Gastroesophageal sphincter (tissue), 4 donors: Measurements from ENCODE around the gene EFNB3. TPM values are rescaled to one million over a fixed set of nuclear protein-coding genes. Genes with fewer than 3 reads are reported as not detected.

Source experiments
- ATAC-seq: fragments of 150-250 bp; one replicate; pipeline ENCODE4 v1.9.1; 2016; ENCODE audit warnings: mild to moderate bottlenecking, moderate library complexity
- H3K27ac ChIP-seq, 4 donors: fragments of 200-600 bp; sonication (generic) in 3 of 4; 1 replicate in 3 of 4; 2 replicates in 1 of 4; pipeline ENCODE4 v1.5.1; 2016 to 2019
- H3K27me3 ChIP-seq: fragments of 200-600 bp; sonication (generic); one replicate; pipeline ENCODE4 v1.5.1; 2019
- H3K36me3 ChIP-seq, 2 donors: fragments of 200-600 bp; sonication (generic); one replicate each; pipeline ENCODE4 v1.5.1; 2019; ENCODE audit warnings: control low read depth in 1 of 2
- H3K4me1 ChIP-seq, 3 donors: fragments of 200-600 bp; sonication (generic); 1 replicate in 2 of 3; 2 replicates in 1 of 3; pipeline ENCODE4 v1.5.1; 2016 to 2019; ENCODE audit warnings: control low read depth in 2 of 3
- H3K4me3 ChIP-seq, 2 donors: fragments of 200-600 bp; sonication (generic); one replicate each; pipeline ENCODE4 v1.5.1; 2019; ENCODE audit warnings: mild to moderate bottlenecking in 1 of 2, moderate library complexity in 1 of 2
- H3K9me3 ChIP-seq, 3 donors: fragments of 200-600 bp; sonication (generic); one replicate each; pipeline ENCODE4 v1.5.1; 2017 to 2019; ENCODE audit warnings: control low read depth in 2 of 3
- EP300 ChIP-seq: sonication (generic); formaldehyde crosslinking; IDR thresholded peaks from one replicate; pipeline ENCODE4 v1.6.1; 2017; ENCODE audit warnings: antibody characterized with exemption, mild to moderate bottlenecking
- POLR2A ChIP-seq, 2 donors: fragments of 450-650 bp; IDR thresholded peaks; one replicate each; pipeline ENCODE4 v1.6.1; 2017; ENCODE audit warnings: antibody characterized with exemption in 2 of 2, mild to moderate bottlenecking in 2 of 2, moderate library complexity in 1 of 2
- POLR2AphosphoS5 ChIP-seq: sonication (generic); formaldehyde crosslinking; IDR thresholded peaks from one replicate; pipeline ENCODE4 v1.6.1; 2017; ENCODE audit warnings: antibody characterized with exemption
- WGBS, 2 donors: methylation state at CpG; one replicate each; pipeline ENCODE4 v1.1.5; 2018; ENCODE audit warnings: low coverage in 1 of 2; 5-methylcytosine and 5-hydroxymethylcytosine counted together
- total RNA-seq, 4 donors: library from RNA; depleted of rRNA; stranded (reverse); fragments of >200 nt; gene quantifications; one replicate each; pipeline ENCODE4 v1.1.0, GENCODE V29; 2016
- TF ChIP-seq, protein P1 (sequence below), 4 experiments: fragments of 200-600 bp in 2 of 4; fragments of 450-650 bp in 2 of 4; sonication (generic) in 1 of 4; IDR thresholded peaks; one replicate each; pipeline ENCODE4 v1.5.1; 2017 to 2019; ENCODE audit warnings: antibody characterized with exemption in 4 of 4, mild to moderate bottlenecking in 2 of 4, moderate library complexity in 2 of 4

EFNB3 gene
- total RNA-seq, 4 donors from 2014 or later = 0.27 to 0.52 TPM; not detected in 2

DNA sequence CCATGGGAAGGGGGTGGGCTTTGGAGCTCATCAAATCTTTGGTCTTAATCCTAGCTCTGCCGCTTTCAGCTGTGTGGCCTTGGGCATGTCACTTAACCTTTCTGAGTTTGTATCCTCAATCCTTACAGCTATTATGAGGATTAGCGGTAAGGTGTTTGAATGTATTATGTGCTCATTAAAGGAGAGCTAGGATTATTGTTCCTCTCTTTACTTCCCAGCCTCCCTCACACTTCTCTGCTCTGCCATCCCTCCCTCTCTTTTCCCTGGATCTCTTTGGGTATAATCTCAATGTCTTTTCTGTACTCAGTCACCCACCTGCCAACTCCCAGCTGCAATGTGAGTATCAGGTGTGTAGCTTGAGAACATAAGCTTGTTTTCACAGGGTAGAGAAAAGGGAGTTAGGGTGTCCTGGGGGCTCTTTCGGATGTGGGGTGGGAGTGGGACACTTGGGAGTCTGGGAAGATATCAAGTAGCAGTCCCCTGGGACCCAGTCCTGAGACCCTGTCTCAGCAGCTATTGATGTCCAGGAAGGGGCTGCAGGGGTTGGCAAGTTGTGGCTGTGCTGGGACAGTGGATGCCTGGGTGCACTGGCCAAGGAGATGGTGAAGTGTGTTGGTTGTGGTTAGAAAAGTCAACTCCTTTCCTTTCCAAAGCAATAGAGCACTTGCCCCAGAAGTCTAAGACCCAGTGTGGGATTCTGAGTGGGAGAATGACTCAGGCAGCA lies 1.8 kb downstream of the EFNB3 start:
- WGBS, 2 donors = 95% methylated on average over 2 of the region's 3 CpGs; no CpG with 5 or more reads in 1 of the 2 donors
- Histone ChIP-seq H3K36me3 (peaks cover 0 to 15% of the 10 kb centered on the region in 2 donors), H3K9me3 (no peaks in the 10 kb centered on the region), H3K27me3 (peaks cover 100% of the 10 kb centered on the region), H3K4me1 (peaks cover 0 to 25% (median 11%) of the 10 kb centered on the region in 3 donors), H3K4me3 (no peak overlapping the region), H3K27ac (no peak overlapping the region)
- no peak for ATAC-seq
- TF ChIP-seq POLR2AphosphoS5 = no peak
- no peak for TF ChIP-seq POLR2A (IDR thresholded peaks at IDR 0.05)

DNA sequence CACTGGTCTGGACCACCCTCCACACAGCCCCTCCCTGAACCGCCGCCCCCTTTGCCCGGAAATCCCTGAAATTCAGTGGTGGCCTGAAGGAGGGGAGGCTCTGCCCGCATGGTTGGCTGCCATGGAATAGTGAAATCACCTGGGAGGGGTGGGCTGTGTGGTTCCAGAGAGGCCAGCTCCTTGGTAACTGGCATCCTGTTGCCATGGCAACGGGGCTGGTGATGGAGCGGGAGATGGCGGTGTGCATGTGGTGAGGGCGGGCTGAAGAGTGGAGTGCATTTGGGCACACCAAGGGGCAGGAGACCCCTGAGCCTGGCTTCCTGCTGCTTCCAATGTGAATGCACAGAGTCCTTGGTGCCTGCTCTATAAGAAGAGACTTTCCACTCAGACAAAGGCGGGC lies 2.4 kb downstream of the EFNB3 start:
- H3K4me3 ChIP-seq = no peak overlapping the region
- WGBS, 2 donors = no CpG with 5 or more reads among the region's 9 CpGs
- H3K36me3 ChIP-seq = peaks cover 0 to 8% of the 10 kb centered on the region in 2 donors
- H3K9me3 ChIP-seq = no peaks in the 10 kb centered on the region
- peaks cover 100% of the 10 kb centered on the region for H3K27me3 ChIP-seq
- no peak for ATAC-seq
- H3K4me1 ChIP-seq = peaks cover 0 to 25% (median 11%) of the 10 kb centered on the region in 3 donors
- H3K27ac ChIP-seq = no peak overlapping the region
- TF ChIP-seq POLR2AphosphoS5 (no peak), EP300 (no peak), POLR2A (IDR thresholded peaks at IDR 0.05) (no peak)
- TF ChIP-seq, protein P1, sequence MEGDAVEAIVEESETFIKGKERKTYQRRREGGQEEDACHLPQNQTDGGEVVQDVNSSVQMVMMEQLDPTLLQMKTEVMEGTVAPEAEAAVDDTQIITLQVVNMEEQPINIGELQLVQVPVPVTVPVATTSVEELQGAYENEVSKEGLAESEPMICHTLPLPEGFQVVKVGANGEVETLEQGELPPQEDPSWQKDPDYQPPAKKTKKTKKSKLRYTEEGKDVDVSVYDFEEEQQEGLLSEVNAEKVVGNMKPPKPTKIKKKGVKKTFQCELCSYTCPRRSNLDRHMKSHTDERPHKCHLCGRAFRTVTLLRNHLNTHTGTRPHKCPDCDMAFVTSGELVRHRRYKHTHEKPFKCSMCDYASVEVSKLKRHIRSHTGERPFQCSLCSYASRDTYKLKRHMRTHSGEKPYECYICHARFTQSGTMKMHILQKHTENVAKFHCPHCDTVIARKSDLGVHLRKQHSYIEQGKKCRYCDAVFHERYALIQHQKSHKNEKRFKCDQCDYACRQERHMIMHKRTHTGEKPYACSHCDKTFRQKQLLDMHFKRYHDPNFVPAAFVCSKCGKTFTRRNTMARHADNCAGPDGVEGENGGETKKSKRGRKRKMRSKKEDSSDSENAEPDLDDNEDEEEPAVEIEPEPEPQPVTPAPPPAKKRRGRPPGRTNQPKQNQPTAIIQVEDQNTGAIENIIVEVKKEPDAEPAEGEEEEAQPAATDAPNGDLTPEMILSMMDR (IDR thresholded peaks at IDR 0.05) = no peak

DNA sequence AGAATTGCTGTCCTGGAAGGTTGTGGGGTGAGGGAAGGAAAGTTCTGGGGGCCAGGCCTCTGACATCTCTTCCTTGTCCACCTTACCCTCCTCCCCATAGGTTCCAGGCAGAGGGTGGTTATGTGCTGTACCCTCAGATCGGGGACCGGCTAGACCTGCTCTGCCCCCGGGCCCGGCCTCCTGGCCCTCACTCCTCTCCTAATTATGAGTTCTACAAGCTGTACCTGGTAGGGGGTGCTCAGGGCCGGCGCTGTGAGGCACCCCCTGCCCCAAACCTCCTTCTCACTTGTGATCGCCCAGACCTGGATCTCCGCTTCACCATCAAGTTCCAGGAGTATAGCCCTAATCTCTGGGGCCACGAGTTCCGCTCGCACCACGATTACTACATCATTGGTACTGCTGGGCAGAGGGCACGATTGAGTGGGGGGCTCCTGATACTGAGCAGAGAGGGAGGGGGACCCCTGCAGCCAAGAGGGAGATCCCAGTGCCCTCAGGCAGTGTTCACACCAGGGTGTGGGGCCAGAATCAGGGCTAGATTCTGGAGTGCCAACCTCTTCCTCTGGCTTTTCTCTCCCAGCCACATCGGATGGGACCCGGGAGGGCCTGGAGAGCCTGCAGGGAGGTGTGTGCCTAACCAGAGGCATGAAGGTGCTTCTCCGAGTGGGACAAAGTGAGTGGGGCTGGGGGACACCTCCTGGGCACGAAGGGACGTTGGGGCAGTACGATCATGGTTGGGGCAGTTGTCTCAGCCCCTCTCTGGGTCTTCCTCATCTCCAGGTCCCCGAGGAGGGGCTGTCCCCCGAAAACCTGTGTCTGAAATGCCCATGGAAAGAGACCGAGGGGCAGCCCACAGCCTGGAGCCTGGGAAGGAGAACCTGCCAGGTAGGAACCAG lies 3.1 kb downstream of the EFNB3 start:
- Histone ChIP-seq H3K9me3 (no peaks in the 10 kb centered on the region), H3K27ac (no peak overlapping the region), H3K4me1 (peaks cover 0 to 25% (median 11%) of the 10 kb centered on the region in 3 donors), H3K36me3 (peaks cover 0 to 2% of the 10 kb centered on the region in 2 donors), H3K27me3 (peaks cover 100% of the 10 kb centered on the region), H3K4me3 (no peak overlapping the region)
- 75% methylated on average over 4 of the region's 22 CpGs; no CpG with 5 or more reads in 1 of the 2 donors for WGBS, 2 donors
- no peak for ATAC-seq
- TF ChIP-seq, protein P1 (IDR thresholded peaks at IDR 0.05) = no peak
- TF ChIP-seq EP300 (no peak), POLR2A (IDR thresholded peaks at IDR 0.05) (no peak), POLR2AphosphoS5 (no peak)

DNA sequence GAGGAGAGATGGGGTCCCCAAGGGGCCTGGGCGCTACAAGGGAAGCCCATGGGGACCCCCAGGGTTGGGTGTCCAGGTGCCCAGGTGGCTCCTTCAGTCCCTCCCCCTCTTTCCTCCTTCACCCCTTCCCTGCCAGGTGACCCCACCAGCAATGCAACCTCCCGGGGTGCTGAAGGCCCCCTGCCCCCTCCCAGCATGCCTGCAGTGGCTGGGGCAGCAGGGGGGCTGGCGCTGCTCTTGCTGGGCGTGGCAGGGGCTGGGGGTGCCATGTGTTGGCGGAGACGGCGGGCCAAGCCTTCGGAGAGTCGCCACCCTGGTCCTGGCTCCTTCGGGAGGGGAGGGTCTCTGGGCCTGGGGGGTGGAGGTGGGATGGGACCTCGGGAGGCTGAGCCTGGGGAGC lies 4.0 kb downstream of the EFNB3 start:
- no CpG with 5 or more reads among the region's 11 CpGs for WGBS, 2 donors
- no peaks in the 10 kb centered on the region for H3K36me3 ChIP-seq
- H3K27me3 ChIP-seq = peaks cover 99% of the 10 kb centered on the region
- H3K9me3 ChIP-seq = no peaks in the 10 kb centered on the region
- H3K4me1 ChIP-seq = peaks cover 0 to 20% (median 11%) of the 10 kb centered on the region in 3 donors
- H3K4me3 ChIP-seq = no peak overlapping the region
- no peak for ATAC-seq
- no peak overlapping the region for H3K27ac ChIP-seq
- TF ChIP-seq, protein P1 (IDR thresholded peaks at IDR 0.05) = no peak
- no peak for TF ChIP-seq EP300

DNA sequence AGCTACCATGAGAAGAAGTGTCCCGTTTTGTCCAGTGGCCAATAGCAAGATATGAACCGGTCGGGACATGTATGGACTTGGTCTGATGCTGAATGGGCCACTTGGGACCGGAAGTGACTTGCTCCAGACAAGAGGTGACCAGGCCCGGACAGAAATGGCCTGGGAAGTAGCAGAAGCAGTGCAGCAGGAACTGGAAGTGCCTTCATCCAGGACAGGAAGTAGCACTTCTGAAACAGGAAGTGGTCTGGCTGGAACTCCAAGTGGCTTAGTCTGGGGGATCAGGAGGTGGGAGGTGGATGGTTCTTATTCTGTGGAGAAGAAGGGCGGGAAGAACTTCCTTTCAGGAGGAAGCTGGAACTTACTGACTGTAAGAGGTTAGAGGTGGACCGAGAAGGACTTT lies 5.3 kb downstream of the EFNB3 start:
- H3K4me1 ChIP-seq = peaks cover 0 to 7% (median 2%) of the 10 kb centered on the region in 3 donors
- TF ChIP-seq, protein P1 (IDR thresholded peaks at IDR 0.05) = no peak
- no peak for TF ChIP-seq POLR2AphosphoS5
- H3K36me3 ChIP-seq = no peaks in the 10 kb centered on the region
- H3K27ac ChIP-seq = no peak overlapping the region
- H3K9me3 ChIP-seq = no peaks in the 10 kb centered on the region
- H3K27me3 ChIP-seq = peaks cover 99% of the 10 kb centered on the region
- no peak overlapping the region for H3K4me3 ChIP-seq
- ATAC-seq = no peak
- WGBS, 2 donors = 56 to 73% methylated on average over 3 of the region's 7 CpGs
